LNCaP clone FGC (cell line): Measurements from ENCODE around the gene LPP.

Experiments
- DNase-seq: peaks from one replicate; pipeline ENCODE4 v3.0.0-alpha.2; 2011; ENCODE audit warnings: low read depth
- H3K4me3 ChIP-seq: 2 replicates; pipeline ENCODE4 v1.5.1; 2011; ENCODE audit warnings: mild to moderate bottlenecking, low read depth, low read length, control low read depth
- TF ChIP-seq, protein P1 (sequence below): IDR thresholded peaks from 2 replicates; pipeline ENCODE4 v1.5.1; 2012; ENCODE audit warnings: mild to moderate bottlenecking; ENCODE audit not compliant: control insufficient read depth, insufficient read depth; ENCODE audit errors: extremely low read depth

LPP gene

DNA sequence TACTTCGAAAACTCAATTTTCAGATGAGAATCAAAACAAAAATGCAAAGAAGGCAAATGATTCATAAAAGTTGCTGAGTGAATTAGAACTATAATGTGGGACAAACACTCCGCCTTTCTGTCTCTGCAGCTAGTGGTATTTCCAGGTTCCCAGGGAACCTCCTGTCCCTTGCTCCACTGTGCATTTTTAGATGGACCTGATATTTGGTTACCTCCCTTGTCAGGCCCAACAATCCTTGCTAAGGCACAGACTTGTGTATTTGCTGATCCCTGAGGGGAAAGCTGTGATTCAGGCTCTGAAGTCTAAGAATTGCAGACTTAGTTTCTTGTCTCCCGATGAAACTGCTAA is 162.7 kb downstream of the LPP start:
- no peak overlapping the region for H3K4me3 ChIP-seq
- no peak for DNase-seq
- TF ChIP-seq, protein P1, sequence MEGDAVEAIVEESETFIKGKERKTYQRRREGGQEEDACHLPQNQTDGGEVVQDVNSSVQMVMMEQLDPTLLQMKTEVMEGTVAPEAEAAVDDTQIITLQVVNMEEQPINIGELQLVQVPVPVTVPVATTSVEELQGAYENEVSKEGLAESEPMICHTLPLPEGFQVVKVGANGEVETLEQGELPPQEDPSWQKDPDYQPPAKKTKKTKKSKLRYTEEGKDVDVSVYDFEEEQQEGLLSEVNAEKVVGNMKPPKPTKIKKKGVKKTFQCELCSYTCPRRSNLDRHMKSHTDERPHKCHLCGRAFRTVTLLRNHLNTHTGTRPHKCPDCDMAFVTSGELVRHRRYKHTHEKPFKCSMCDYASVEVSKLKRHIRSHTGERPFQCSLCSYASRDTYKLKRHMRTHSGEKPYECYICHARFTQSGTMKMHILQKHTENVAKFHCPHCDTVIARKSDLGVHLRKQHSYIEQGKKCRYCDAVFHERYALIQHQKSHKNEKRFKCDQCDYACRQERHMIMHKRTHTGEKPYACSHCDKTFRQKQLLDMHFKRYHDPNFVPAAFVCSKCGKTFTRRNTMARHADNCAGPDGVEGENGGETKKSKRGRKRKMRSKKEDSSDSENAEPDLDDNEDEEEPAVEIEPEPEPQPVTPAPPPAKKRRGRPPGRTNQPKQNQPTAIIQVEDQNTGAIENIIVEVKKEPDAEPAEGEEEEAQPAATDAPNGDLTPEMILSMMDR = no peak

DNA sequence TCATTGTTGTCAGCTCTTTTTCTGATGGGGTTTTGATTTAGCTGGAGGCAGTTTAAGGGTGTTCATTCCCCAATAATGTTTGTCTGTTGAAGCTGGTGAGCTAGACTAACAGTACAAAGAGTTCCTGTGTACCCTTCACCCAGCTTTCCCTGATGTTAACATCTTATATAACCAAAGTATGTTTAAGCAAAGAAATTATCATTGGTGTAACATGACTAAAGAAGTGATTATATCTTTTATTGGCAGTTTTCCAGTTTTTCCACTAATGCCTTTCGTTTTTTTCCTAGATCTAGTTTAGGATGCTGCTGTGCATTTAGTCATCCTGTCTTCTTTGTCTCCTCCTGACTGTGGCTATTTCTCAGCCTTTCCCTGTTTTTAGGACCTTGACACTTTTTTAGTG is 165.6 kb downstream of the LPP start:
- H3K4me3 ChIP-seq = no peak overlapping the region
- TF ChIP-seq, protein P1 = no peak
- peak; percentile 46 for DNase-seq

DNA sequence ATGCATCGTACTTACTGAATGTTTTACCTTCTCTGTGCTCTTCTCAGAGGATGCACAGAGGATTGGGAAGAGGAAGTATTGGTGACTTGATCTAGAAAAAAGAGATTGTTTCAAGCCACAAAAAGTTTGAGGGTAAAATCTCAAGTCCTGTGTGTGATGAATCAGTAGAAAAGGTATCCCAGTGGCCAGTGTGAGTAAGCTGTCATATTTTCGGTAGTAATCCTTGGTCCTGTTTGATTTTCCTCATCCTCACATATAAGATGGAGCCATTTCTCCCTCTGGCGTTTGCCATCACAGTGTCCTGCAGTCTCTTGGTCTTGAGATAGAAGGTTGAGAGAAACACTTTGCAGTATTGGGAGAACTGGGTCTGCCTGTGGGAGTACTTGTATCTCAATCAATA is 166.8 kb downstream of the LPP start:
- H3K4me3 ChIP-seq = no peak overlapping the region
- TF ChIP-seq, protein P1 = no peak
- no peak for DNase-seq

DNA sequence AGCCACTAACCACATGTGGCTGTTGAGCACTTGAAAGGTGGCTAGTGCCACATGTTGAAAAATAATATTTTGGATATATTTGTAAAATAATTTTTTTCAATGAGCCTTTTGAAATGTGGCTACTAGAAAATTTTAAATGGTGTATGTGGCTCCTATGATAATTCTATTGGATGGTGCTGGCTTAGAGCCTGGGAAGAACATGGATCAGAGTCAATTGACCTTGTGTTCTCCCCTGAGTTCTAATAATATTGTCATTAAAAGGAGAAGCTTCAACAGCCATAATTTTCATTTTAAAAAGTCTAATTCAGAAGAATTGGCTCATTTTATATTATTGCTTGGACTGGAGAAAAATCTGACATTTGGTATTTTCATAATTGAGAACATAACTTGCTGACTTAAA is 167.3 kb downstream of the LPP start:
- H3K4me3 ChIP-seq = no peak overlapping the region
- DNase-seq = no peak
- TF ChIP-seq, protein P1 = no peak

DNA sequence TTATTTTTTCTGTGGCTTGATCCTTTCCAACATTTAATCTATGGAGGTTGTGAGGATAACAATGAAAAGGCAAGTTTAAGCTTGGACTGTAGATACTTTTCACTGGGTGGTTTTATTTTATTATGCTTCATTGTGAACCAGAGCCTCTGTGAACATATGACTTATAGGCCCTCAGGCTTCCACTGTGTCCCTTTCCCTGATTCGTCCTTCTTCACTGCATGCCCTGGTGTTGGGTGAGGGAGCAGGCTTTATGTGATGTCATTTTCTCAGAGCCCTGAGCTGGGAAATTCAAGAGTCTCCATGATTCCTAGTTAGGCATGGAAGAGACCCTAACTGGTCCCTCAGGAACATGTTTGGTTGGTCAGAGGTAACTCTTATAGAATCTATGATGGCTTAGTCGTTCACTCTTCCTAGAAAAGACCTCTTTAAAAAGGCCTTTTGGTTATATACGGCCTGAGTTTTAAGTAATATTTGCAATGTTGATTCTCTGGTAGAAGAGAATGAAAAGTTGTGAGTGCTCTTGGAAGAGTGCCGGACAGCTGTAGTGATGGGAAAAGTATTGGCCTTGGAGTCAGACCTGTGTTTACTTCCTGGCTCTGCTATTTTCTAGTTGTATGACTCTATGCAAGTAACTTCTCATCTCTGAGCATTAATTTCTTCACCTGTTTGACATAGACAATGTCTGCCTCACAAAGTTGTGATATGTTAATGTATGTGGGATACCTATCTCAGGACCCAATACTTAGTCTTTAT is 168.4 kb downstream of the LPP start:
- H3K4me3 ChIP-seq = no peak overlapping the region
- no peak for DNase-seq
- TF ChIP-seq, protein P1 = no peak

DNA sequence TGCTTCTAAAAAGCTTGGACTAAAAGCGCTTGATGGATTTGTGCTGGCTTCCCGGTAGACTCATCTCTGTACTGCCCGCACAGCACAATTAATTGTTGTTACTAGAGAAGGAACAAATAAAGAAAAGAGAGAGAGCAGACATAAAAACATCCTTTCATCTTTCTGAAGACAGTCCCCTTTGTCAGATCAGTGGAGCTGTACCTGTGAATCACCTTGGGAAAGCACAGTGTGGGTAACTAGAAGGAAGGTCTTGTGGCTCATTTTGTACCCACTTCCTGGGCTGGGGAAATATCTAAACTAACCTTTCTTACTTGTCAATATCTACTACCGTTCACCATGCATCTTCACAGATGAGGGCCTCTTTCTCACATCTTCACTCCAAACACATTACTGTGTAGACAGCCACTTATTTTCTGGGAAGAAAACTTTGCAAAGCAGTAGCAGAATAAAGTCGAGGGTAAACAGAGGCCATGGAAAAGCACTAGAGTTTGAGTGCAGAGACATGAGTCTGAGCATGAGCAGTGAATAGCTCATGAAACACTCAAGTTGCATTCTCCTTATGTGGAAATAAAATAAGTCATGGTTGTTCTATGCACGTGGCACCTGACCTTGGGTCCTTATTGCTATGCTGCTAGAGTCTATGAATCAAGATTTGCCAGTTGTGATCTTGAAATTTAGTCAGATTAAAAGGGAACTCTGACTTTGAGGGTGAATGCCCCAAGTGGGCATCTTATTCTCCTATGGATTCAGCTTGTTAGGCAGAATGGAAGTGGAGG is 169.3 kb downstream of the LPP start:
- no peak overlapping the region for H3K4me3 ChIP-seq
- TF ChIP-seq, protein P1 = no peak
- DNase-seq = no peak
